K562 (cell line): ENCODE data around the gene RALGPS1. TPM values are rescaled to one million over a fixed set of nuclear protein-coding genes. Genes with fewer than 3 reads are reported as not detected.

ENCODE experiments used
- ATAC-seq: fragments of 200-7000 bp; cut with Tn5 transposase; 3 replicates; pipeline ENCODE4 v1.9.1; 2020; ENCODE audit warnings: moderate library complexity
- BruUV-seq: library from RNA; stranded (reverse); fragments of 400-500 nt; replicated peaks from 2 replicates; lab custom pipeline; 2021; lab: Mats Ljungman, UMichigan
- CTCF ChIA-PET: fragments of 300-600 bp; formaldehyde crosslinking; extraction: SDS; loops from one replicate; lab custom pipeline; 2021; ENCODE audit warnings: low intra/inter-chr PET ratio; lab: Yijun Ruan, JAX
- POLR2A ChIA-PET: fragments of 300-600, 350-650 bp; sonication (Branson Sonifier 250); formaldehyde crosslinking; extraction: SDS; loops from one replicate; lab custom pipeline; 2021; ENCODE audit warnings: antibody characterized with exemption, inconsistent platforms; lab: Yijun Ruan, JAX
- DNase-seq, 4 experiments: peaks; one replicate each; pipeline versions ENCODE4 v3.0.0 to v3.0.0-alpha.2; 2011 to 2018; ENCODE audit warnings: low spot score in 3 of 4, mixed read lengths in 3 of 4; ENCODE audit errors: extremely low read depth in 1 of 4
- FAIRE-seq: peaks from 2 replicates; lab custom pipeline; 2011; peaks lifted over from hg19 to GRCh38; lab: Jason Lieb, UNC
- H2AFZ ChIP-seq: 2 replicates; pipeline ENCODE4 v1.6.0; 2011; ENCODE audit warnings: low read depth, low read length, control low read depth, inconsistent platforms
- H3K27ac ChIP-seq: fragments of 200-600 bp; 3 replicates; pipeline ENCODE4 v1.8.0; 2011; ENCODE audit warnings: low read depth, mild to moderate bottlenecking, control low read depth, inconsistent platforms, low read length, moderate library complexity, mixed read lengths; ENCODE audit errors: extremely low read depth
- H3K27me3 ChIP-seq, 2 experiments: fragments of 300-600 bp in 1 of 2; 2 replicates in 1 of 2; 3 replicates in 1 of 2; pipeline versions ENCODE4 v1.6.0 to v1.8.0; 2011; ENCODE audit warnings: inconsistent platforms in 2 of 2, low read length in 2 of 2, mild to moderate bottlenecking in 1 of 2, mixed read lengths in 1 of 2, moderate library complexity in 1 of 2; ENCODE audit not compliant: control insufficient read depth in 2 of 2, insufficient read depth in 2 of 2
- H3K36me3 ChIP-seq: fragments of 300-600 bp; 3 replicates; pipeline ENCODE4 v1.8.0; 2011; ENCODE audit warnings: mild to moderate bottlenecking, low read length, inconsistent platforms; ENCODE audit not compliant: control insufficient read depth, insufficient read depth
- H3K4me1 ChIP-seq, 2 experiments: fragments of 200-600 bp in 1 of 2; replicated peaks in 1 of 2; 2 replicates in 1 of 2; 3 replicates in 1 of 2; pipeline versions ENCODE4 v1.5.1 to v1.8.0; 2011; ENCODE audit warnings: inconsistent platforms in 2 of 2, low read length in 2 of 2, mild to moderate bottlenecking in 1 of 2, mixed read lengths in 1 of 2, moderate library complexity in 1 of 2; ENCODE audit not compliant: control insufficient read depth in 2 of 2, insufficient read depth in 2 of 2
- H3K4me2 ChIP-seq: 2 replicates; pipeline ENCODE4 v1.6.1; 2011; ENCODE audit warnings: low read length, control low read depth, inconsistent platforms, mixed read lengths; ENCODE audit not compliant: insufficient read depth
- H3K4me3 ChIP-seq: fragments of 200-600 bp; sonication (generic), shearing (Covaris generic); 2 replicates; pipeline ENCODE4 v1.5.1; 2016; ENCODE audit warnings: control low read depth, inconsistent platforms
- H3K79me2 ChIP-seq: fragments of 200-600 bp; 3 replicates; pipeline ENCODE4 v1.8.0; 2011; ENCODE audit warnings: low read length, inconsistent platforms; ENCODE audit not compliant: control insufficient read depth, insufficient read depth
- H3K9ac ChIP-seq, 2 experiments: 2 replicates each; pipeline versions ENCODE4 v1.6.0 to v1.6.1; 2011; ENCODE audit warnings: low read depth in 2 of 2, low read length in 2 of 2, control low read depth in 1 of 2, inconsistent platforms in 1 of 2, mild to moderate bottlenecking in 1 of 2, mixed read lengths in 1 of 2; ENCODE audit not compliant: insufficient read depth in 1 of 2
- H3K9me1 ChIP-seq: one replicate; pipeline ENCODE4 v1.6.0; 2011; ENCODE audit warnings: inconsistent platforms, mild to moderate bottlenecking, low read length, moderate library complexity; ENCODE audit not compliant: control insufficient read depth, insufficient read depth
- H3K9me3 ChIP-seq: replicated peaks from 2 replicates; pipeline ENCODE4 v1.5.1; 2011; ENCODE audit warnings: low read depth, low read length, inconsistent platforms; ENCODE audit not compliant: control insufficient read depth, insufficient read depth
- H4K20me1 ChIP-seq: replicated peaks from 2 replicates; pipeline ENCODE4 v1.6.1; 2011; ENCODE audit warnings: low read length, inconsistent platforms, mixed read lengths; ENCODE audit not compliant: control insufficient read depth, insufficient read depth
- BCLAF1 ChIP-seq, 2 experiments: fragments of 450-650 bp in 1 of 2; IDR thresholded peaks; 2 replicates each; pipeline ENCODE4 v1.6.1; 2011 to 2017; ENCODE audit warnings: low read depth in 2 of 2, antibody characterized with exemption in 1 of 2, borderline replicate concordance in 1 of 2, low read length in 1 of 2, mild to moderate bottlenecking in 1 of 2, mixed read lengths in 1 of 2; ENCODE audit not compliant: control insufficient read depth in 1 of 2
- C11orf30 ChIP-seq: fragments of 450-650 bp; IDR thresholded peaks from 2 replicates; pipeline ENCODE4 v1.6.1; 2016; ENCODE audit warnings: low read depth, mild to moderate bottlenecking
- CHCHD3 ChIP-seq: fragments of 250-450 bp; sonication (Bioruptor Pico); IDR thresholded peaks from 2 replicates; pipeline ENCODE4 v2.1.2; 2022; ENCODE audit warnings: mild to moderate bottlenecking
- ELF4 ChIP-seq: fragments of 450-650 bp; formaldehyde crosslinking; IDR thresholded peaks from 2 replicates; pipeline ENCODE4 v1.4.0; 2022; ENCODE audit warnings: missing genetic modification characterization
- HDAC1 ChIP-seq, 2 experiments: fragments of 450-650 bp; IDR thresholded peaks; 2 replicates each; pipeline ENCODE4 v1.6.1; 2016 to 2017; ENCODE audit warnings: inconsistent platforms in 1 of 2, mild to moderate bottlenecking in 1 of 2, moderate library complexity in 1 of 2
- HNRNPK ChIP-seq: fragments of 200-400 bp; formaldehyde crosslinking; IDR thresholded peaks from one replicate; pipeline ENCODE4 v1.6.1; 2018; ENCODE audit warnings: mild to moderate bottlenecking, low read depth, low read length; ENCODE audit not compliant: poor library complexity, severe bottlenecking
- KLF1 ChIP-seq: fragments of 450-650 bp; IDR thresholded peaks from 2 replicates; pipeline ENCODE4 v1.6.1; 2016; ENCODE audit warnings: missing genetic modification characterization, missing compliant biosample characterization
- LARP7 ChIP-seq: fragments of 450-650 bp; IDR thresholded peaks from 2 replicates; pipeline ENCODE4 v1.6.1; 2016
- MCM2 ChIP-seq: fragments of 450-650 bp; IDR thresholded peaks from 2 replicates; pipeline ENCODE4 v1.6.1; 2017; ENCODE audit warnings: low read depth, mild to moderate bottlenecking
- MEF2D ChIP-seq: conservative IDR thresholded peaks from 2 replicates; pipeline ENCODE4 v1.6.1; 2016; ENCODE audit warnings: low read depth, missing genetic modification characterization, missing compliant biosample characterization
- MTA1 ChIP-seq: fragments of 450-650 bp; IDR thresholded peaks from 2 replicates; pipeline ENCODE4 v1.6.1; 2017; ENCODE audit warnings: borderline replicate concordance
- POLR2A ChIP-seq: fragments of 450-650 bp; conservative IDR thresholded peaks from 2 replicates; pipeline ENCODE4 v1.6.1; 2016
- SAFB ChIP-seq: fragments of 200-400 bp; formaldehyde crosslinking; IDR thresholded peaks from 2 replicates; pipeline ENCODE4 v1.6.1; 2017; ENCODE audit warnings: low read depth, low read length, borderline replicate concordance
- SIN3B ChIP-seq: fragments of 450-650 bp; IDR thresholded peaks from 2 replicates; pipeline ENCODE4 v1.6.1; 2017; ENCODE audit warnings: low read depth, mild to moderate bottlenecking, moderate library complexity
- TRIM28 ChIP-seq: fragments of 450-650 bp; IDR thresholded peaks from 2 replicates; pipeline ENCODE4 v1.6.1; 2017
- ZNF586 ChIP-seq: fragments of 450-650 bp; formaldehyde crosslinking; conservative IDR thresholded peaks from 2 replicates; pipeline ENCODE4 v1.4.0; 2020; ENCODE audit warnings: mild to moderate bottlenecking, moderate library complexity
- WGBS: fragments of 100-300 bp; shearing (Covaris generic); methylation state at CpG from one replicate; pipeline ENCODE4 v1.1.6; 2016; ENCODE audit warnings: low coverage, mixed read lengths; ENCODE audit not compliant: insufficient coverage; ENCODE audit errors: missing lambda C conversion rate; 5-methylcytosine and 5-hydroxymethylcytosine counted together
- in situ Hi-C: fragments of 300-500 bp; cut with MboI; formaldehyde crosslinking; loops from 4 replicates; pipeline ENCODE4 v1.15.0; 2018; ENCODE audit warnings: inconsistent platforms, mixed read lengths
- intact Hi-C: fragments of 100-400 bp; cut with micrococcal nuclease; formaldehyde crosslinking; loops from 2 replicates; pipeline ENCODE4 v1.14.2; 2022
- polyA plus RNA-seq, 8 experiments: library from polyadenylated mRNA; depleted of rRNA in 4 of 8; stranded (reverse) in 5 of 8; unstranded in 3 of 8; fragments of >200 nt; fragmentation: Nextera tagmentation in 2 of 8; fragmentation: Illumina TruSeq in 1 of 8; extraction: Ambion mirVana in 2 of 8; extraction: Trizol in 1 of 8; gene quantifications; 2 replicates each; pipeline versions ENCODE4 v1.2.1 to v1.2.3, GENCODE V29; 2011 to 2014; ENCODE audit warnings: inconsistent platforms in 1 of 8, missing spikeins in 1 of 8
- total RNA-seq, 7 experiments: library from RNA; depleted of rRNA in 6 of 7; stranded (reverse); fragments of >200 nt in 6 of 7; fragmentation: Illumina TruSeq in 2 of 7; extraction: Trizol in 2 of 7; gene quantifications; 2 replicates each; pipeline versions ENCODE4 v1.2.1 to v1.2.3, GENCODE V29; 2011 to 2021; ENCODE audit warnings: low replicate concordance in 1 of 7
- TF ChIP-seq, protein P1 (sequence below): fragments of 250-450 bp; sonication (Bioruptor Pico); IDR thresholded peaks from 2 replicates; pipeline ENCODE4 v1.5.0; 2020; ENCODE audit warnings: mild to moderate bottlenecking
- TF ChIP-seq, protein P2 (sequence below): fragments of 450-650 bp; IDR thresholded peaks from one replicate; pipeline ENCODE4 v1.6.1; 2018; ENCODE audit warnings: mild to moderate bottlenecking, moderate library complexity; ENCODE audit not compliant: partially characterized antibody

The RALGPS1 gene
- total and polyA plus RNA-seq, 9 of the 15 experiments (the other 6 are each of a cell fraction or from before 2014, with no cell fraction given), result 0.04 to 2.6 (median 1.5) TPM

DNA sequence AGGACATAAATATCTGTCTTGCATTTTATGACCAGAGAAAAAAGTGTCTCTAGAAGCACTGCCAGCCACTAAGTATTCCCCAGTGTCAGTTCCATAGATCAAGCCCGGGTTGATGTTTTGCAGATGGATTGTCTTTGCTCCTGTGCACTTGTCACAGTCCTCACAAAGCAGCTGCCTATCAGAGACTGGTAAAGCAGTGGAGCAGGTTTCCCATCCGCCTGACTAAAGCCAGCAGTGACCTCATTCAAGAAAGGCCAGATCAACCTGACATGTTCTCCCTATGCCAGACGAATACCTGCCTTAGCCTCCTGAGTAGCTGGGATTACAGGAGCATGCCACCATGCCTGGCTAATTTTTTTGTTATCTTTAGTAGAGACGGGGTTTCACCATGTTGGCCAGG lies 323.2 kb downstream of the RALGPS1 start:
- ChIA-PET CTCF (no interaction called here), POLR2A (interaction anchor here (0.6 kb wide), 1 partner anchor 487 kb away, joined by 4 read pairs; no protein-coding TSS in a partner anchor)
- Histone ChIP-seq H4K20me1 (no peaks in the 10 kb centered on the region), H3K27me3 (peaks cover 0 to 6% of the 10 kb centered on the region in 2 experiments; a peak in 1 of 5 replicates), H3K9ac (no peak overlapping the region), H3K36me3 (no peaks in the 10 kb centered on the region), H3K9me3 (no peaks in the 10 kb centered on the region), H3K27ac (no peak overlapping the region), H3K79me2 (no peaks in the 10 kb centered on the region), H3K4me3 (no peak overlapping the region), H2AFZ (no peak overlapping the region), H3K4me2 (no peak overlapping the region), H3K9me1 (no peaks in the 10 kb centered on the region), H3K4me1 (peaks cover 0 to 4% of the 10 kb centered on the region in 2 experiments; a peak in 1 of 5 replicates)
- TF ChIP-seq SAFB (no peak), ELF4 (CRISPR knock-in tag) (no peak), SIN3B (no peak), CHCHD3 (CRISPR knock-in tag) (no peak), MTA1 (no peak), C11orf30 (no peak), MCM2 (no peak), KLF1 (no peak), MEF2D (tag) (no peak), ZNF586 (CRISPR knock-in tag) (no peak), HDAC1 (IDR thresholded peaks at IDR 0.05) (no peak), BCLAF1 (IDR thresholded peaks at IDR 0.05; ENCODE audit: borderline replicate concordance in 1 of 2, control insufficient read depth in 1 of 2, low read depth in 2 of 2, low read length in 1 of 2) (no peak), POLR2A (no peak), LARP7 (no peak), HNRNPK (no peak), TRIM28 (no peak)
- TF ChIP-seq, protein P1, sequence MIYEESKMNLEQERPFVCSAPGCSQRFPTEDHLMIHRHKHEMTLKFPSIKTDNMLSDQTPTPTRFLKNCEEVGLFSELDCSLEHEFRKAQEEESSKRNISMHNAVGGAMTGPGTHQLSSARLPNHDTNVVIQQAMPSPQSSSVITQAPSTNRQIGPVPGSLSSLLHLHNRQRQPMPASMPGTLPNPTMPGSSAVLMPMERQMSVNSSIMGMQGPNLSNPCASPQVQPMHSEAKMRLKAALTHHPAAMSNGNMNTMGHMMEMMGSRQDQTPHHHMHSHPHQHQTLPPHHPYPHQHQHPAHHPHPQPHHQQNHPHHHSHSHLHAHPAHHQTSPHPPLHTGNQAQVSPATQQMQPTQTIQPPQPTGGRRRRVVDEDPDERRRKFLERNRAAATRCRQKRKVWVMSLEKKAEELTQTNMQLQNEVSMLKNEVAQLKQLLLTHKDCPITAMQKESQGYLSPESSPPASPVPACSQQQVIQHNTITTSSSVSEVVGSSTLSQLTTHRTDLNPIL, result no peak
- TF ChIP-seq, protein P2, sequence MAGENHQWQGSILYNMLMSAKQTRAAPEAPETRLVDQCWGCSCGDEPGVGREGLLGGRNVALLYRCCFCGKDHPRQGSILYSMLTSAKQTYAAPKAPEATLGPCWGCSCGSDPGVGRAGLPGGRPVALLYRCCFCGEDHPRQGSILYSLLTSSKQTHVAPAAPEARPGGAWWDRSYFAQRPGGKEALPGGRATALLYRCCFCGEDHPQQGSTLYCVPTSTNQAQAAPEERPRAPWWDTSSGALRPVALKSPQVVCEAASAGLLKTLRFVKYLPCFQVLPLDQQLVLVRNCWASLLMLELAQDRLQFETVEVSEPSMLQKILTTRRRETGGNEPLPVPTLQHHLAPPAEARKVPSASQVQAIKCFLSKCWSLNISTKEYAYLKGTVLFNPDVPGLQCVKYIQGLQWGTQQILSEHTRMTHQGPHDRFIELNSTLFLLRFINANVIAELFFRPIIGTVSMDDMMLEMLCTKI, result no peak
- intact Hi-C loops (no loop called here), in situ Hi-C loops (no loop called here)
- 23% methylated on average over 4 of the region's 4 CpGs for WGBS
- no TSS peak for BruUV-seq
- ATAC-seq (no peak), DNase-seq (no peak), FAIRE-seq (no peak)
